ENCODE results near the gene C5AR1. TPM values are rescaled to one million over a fixed set of nuclear protein-coding genes. Genes with fewer than 3 reads are reported as not detected.

The C5AR1 gene
- total RNA-seq, 1 donor from 2014 or later: 0.48 TPM

DNA sequence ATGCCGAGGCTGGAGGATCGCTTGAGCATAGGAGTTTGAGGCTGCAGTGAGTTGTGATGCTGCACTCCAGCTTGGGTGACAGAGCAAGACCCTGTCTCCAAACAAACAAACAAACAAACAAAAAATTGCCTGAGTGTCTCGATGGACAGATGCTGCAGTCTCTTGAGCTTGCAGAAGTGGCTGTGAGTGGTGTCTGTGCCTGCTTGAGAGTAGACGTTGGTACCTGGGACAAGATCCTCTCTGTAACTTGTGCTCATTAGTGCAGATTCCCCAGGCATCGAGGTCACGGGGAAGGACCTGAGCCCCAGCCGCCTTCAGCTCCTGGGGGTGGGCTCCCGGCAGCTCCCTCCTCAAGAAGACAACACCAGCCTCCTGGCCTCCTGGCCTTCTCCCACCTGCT is 13.7 kb downstream of the C5AR1 start:
- TF ChIP-seq, protein P1, sequence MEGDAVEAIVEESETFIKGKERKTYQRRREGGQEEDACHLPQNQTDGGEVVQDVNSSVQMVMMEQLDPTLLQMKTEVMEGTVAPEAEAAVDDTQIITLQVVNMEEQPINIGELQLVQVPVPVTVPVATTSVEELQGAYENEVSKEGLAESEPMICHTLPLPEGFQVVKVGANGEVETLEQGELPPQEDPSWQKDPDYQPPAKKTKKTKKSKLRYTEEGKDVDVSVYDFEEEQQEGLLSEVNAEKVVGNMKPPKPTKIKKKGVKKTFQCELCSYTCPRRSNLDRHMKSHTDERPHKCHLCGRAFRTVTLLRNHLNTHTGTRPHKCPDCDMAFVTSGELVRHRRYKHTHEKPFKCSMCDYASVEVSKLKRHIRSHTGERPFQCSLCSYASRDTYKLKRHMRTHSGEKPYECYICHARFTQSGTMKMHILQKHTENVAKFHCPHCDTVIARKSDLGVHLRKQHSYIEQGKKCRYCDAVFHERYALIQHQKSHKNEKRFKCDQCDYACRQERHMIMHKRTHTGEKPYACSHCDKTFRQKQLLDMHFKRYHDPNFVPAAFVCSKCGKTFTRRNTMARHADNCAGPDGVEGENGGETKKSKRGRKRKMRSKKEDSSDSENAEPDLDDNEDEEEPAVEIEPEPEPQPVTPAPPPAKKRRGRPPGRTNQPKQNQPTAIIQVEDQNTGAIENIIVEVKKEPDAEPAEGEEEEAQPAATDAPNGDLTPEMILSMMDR (IDR thresholded peaks at IDR 0.05): no peak
- Mint-ChIP-seq H3K36me3 (ENCODE audit: unreplicated experiment) (no peaks in the 10 kb centered on the region), H3K27me3 (ENCODE audit: unreplicated experiment) (peaks cover 6% of the 10 kb centered on the region), H3K4me1 (ENCODE audit: unreplicated experiment) (no peaks in the 10 kb centered on the region), H3K27ac (ENCODE audit: unreplicated experiment) (no peak overlapping the region), H3K4me3 (ENCODE audit: unreplicated experiment) (no peak overlapping the region), H3K9me3 (ENCODE audit: unreplicated experiment) (no peaks in the 10 kb centered on the region)
- no peak for DNase-seq (ENCODE audit: extremely low spot score, unreplicated experiment)

DNA sequence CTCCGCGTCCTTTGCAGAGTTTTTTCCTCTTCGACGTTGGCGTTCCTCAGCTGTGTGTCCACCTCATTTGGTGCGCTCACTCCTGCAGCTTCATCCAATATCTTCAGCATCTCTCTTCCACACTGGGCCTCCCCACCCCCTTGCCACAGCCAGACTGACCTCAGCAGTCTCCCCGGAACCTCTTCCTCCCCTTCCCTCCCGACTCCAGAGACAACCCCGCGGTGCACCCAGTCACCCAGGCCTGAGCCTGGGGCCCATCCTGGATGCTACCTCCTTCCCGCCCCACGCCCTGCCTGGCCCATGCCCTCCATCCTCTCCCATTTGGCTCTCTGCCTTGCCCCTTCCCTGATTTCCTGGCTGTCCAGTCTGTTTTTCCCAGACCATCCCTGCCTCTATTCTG is 14.2 kb downstream of the C5AR1 start:
- peaks cover 6% of the 10 kb centered on the region for H3K27me3 Mint-ChIP-seq (ENCODE audit: unreplicated experiment)
- TF ChIP-seq, protein P1 (IDR thresholded peaks at IDR 0.05): no peak
- no peak overlapping the region for H3K27ac Mint-ChIP-seq (ENCODE audit: unreplicated experiment)
- H3K36me3 Mint-ChIP-seq (ENCODE audit: unreplicated experiment): no peaks in the 10 kb centered on the region
- no peak for DNase-seq (ENCODE audit: extremely low spot score, unreplicated experiment)
- no peak overlapping the region for H3K4me3 Mint-ChIP-seq (ENCODE audit: unreplicated experiment)
- no peaks in the 10 kb centered on the region for H3K9me3 Mint-ChIP-seq (ENCODE audit: unreplicated experiment)
- no peaks in the 10 kb centered on the region for H3K4me1 Mint-ChIP-seq (ENCODE audit: unreplicated experiment)

DNA sequence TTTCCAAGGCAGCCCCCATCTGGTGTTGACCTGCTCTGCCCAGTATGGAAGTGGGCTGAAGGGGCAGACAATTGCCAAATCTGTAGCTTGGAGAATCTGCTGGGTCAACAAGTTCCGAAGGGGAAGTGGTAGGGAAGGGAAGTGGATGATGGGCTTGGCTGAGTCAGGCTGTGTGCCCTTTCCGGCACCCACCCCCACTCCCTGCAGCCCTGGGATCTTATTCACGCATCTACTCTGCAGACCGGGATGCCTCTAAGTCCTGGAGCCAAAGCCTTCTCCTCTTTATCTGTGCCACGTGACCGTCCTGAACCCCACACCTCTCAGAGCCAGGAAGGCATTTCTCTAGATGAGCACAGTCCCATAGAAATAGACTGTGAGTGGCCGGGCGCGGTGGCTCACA is 14.8 kb downstream of the C5AR1 start:
- H3K4me1 Mint-ChIP-seq (ENCODE audit: unreplicated experiment): no peaks in the 10 kb centered on the region
- H3K9me3 Mint-ChIP-seq (ENCODE audit: unreplicated experiment): no peaks in the 10 kb centered on the region
- H3K27ac Mint-ChIP-seq (ENCODE audit: unreplicated experiment): no peak overlapping the region
- TF ChIP-seq, protein P1 (IDR thresholded peaks at IDR 0.05): no peak
- DNase-seq (ENCODE audit: extremely low spot score, unreplicated experiment): no peak
- H3K36me3 Mint-ChIP-seq (ENCODE audit: unreplicated experiment): no peaks in the 10 kb centered on the region
- H3K4me3 Mint-ChIP-seq (ENCODE audit: unreplicated experiment): no peak overlapping the region
- H3K27me3 Mint-ChIP-seq (ENCODE audit: unreplicated experiment): peaks cover 6% of the 10 kb centered on the region

DNA sequence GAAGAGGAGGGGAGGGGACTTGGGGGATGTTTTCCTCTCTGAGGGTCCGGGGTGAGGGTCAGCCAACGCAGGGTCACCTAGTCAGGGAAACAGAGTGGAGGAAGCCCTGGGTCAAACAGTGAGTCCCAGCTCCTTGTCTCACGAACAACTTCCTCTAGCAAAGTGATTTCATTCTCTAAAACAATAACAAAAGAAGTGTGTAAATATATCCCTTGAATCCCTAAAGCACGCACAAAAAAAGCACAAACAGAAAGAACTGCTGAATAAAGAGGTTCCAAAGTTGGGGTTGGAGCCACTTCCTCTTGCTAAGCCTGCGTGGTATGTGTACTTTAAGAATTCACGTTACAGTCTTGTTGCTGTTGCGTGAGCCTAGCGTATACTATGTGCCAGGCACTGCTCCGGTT is 20.8 kb downstream of the C5AR1 start:
- DNase-seq (ENCODE audit: extremely low spot score, unreplicated experiment): no peak
- TF ChIP-seq, protein P1 (IDR thresholded peaks at IDR 0.05): no peak
- Mint-ChIP-seq H3K27me3 (ENCODE audit: unreplicated experiment) (peaks cover 4% of the 10 kb centered on the region), H3K4me3 (ENCODE audit: unreplicated experiment) (no peak overlapping the region), H3K36me3 (ENCODE audit: unreplicated experiment) (no peaks in the 10 kb centered on the region), H3K4me1 (ENCODE audit: unreplicated experiment) (peaks cover 14% of the 10 kb centered on the region), H3K9me3 (ENCODE audit: unreplicated experiment) (no peaks in the 10 kb centered on the region), H3K27ac (ENCODE audit: unreplicated experiment) (peak overlapping the region; percentile 87)

DNA sequence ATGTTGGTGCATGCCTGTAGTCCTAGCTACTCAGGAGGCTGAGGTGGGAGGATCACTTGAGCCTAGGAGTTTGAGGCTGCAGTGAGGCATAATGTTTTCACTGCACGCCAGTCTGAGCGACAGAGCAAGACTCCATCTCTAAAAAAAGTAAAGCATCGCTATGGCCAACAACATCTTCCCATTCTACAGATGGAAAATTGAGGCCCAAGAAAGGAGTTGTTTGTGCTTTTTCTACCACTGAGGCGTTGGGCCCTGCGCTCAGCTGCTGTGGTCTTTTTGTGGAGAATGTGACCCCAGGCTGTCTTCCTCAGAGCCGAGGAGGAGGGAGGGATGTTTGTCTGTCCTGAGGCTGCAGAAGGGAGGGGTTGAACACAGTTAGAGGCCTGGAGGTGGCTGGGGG is 21.8 kb downstream of the C5AR1 start:
- H3K27me3 Mint-ChIP-seq (ENCODE audit: unreplicated experiment): peaks cover 4% of the 10 kb centered on the region
- no peak for DNase-seq (ENCODE audit: extremely low spot score, unreplicated experiment)
- H3K36me3 Mint-ChIP-seq (ENCODE audit: unreplicated experiment): no peaks in the 10 kb centered on the region
- no peak overlapping the region for H3K27ac Mint-ChIP-seq (ENCODE audit: unreplicated experiment)
- H3K9me3 Mint-ChIP-seq (ENCODE audit: unreplicated experiment): no peaks in the 10 kb centered on the region
- TF ChIP-seq, protein P1 (IDR thresholded peaks at IDR 0.05): no peak
- H3K4me3 Mint-ChIP-seq (ENCODE audit: unreplicated experiment): no peak overlapping the region
- peaks cover 14% of the 10 kb centered on the region for H3K4me1 Mint-ChIP-seq (ENCODE audit: unreplicated experiment)

Measured in osteocyte (in vitro differentiated cells).